ENCODE measurements around the gene DMBT1. TPM values are rescaled to one million over a fixed set of nuclear protein-coding genes. Genes with fewer than 3 reads are reported as not detected.

DMBT1 gene
- total RNA-seq, 2 experiments from 2014 or later, result not detected

DNA sequence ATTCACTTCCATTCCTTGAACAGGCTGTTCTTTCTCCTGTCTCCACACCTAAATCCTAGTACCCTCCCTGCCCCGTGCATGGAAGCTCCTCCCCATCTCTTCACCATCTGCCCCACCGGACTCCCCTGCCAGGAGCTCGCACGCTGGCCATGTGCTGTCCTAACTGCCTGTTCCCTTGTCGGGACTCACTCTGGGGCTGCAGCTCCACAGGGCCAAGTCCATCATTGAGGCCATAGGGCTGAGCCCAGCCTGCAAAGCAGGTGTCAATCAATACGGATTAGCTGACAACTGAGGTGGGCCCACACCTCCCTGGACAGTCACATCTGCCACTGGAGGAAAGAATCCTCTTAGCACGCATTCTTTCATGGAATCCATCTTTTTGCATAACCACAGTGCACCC lies 41.4 kb upstream of the DMBT1 start:
- TF ChIP-seq, protein P1, sequence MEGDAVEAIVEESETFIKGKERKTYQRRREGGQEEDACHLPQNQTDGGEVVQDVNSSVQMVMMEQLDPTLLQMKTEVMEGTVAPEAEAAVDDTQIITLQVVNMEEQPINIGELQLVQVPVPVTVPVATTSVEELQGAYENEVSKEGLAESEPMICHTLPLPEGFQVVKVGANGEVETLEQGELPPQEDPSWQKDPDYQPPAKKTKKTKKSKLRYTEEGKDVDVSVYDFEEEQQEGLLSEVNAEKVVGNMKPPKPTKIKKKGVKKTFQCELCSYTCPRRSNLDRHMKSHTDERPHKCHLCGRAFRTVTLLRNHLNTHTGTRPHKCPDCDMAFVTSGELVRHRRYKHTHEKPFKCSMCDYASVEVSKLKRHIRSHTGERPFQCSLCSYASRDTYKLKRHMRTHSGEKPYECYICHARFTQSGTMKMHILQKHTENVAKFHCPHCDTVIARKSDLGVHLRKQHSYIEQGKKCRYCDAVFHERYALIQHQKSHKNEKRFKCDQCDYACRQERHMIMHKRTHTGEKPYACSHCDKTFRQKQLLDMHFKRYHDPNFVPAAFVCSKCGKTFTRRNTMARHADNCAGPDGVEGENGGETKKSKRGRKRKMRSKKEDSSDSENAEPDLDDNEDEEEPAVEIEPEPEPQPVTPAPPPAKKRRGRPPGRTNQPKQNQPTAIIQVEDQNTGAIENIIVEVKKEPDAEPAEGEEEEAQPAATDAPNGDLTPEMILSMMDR (IDR thresholded peaks at IDR 0.05), result no peak
- H3K4me1 Mint-ChIP-seq (ENCODE audit: low read depth), result peaks cover 28% of the 10 kb centered on the region
- no peaks in the 10 kb centered on the region for H3K36me3 Mint-ChIP-seq (ENCODE audit: low read depth)
- ChIA-PET CTCF (no interaction called here), POLR2A (no interaction called here)
- Histone ChIP-seq H3K27ac (ENCODE audit: low read depth in 1 of 2, low read length in 2 of 2) (no peak overlapping the region), H3K4me3 (ENCODE audit: low read length) (no peak overlapping the region), H3K9me3 (ENCODE audit: control insufficient read depth in 1 of 2, insufficient read depth in 1 of 2, low read length in 2 of 2) (no peaks in the 10 kb centered on the region), H3K36me3 (ENCODE audit: insufficient read depth, low read length) (no peaks in the 10 kb centered on the region), H3K4me1 (ENCODE audit: insufficient read depth, low read length) (peaks cover 34% of the 10 kb centered on the region), H3K27me3 (ENCODE audit: control insufficient read depth in 1 of 2, insufficient read depth in 2 of 2, low read length in 2 of 2) (no peaks in the 10 kb centered on the region)
- no peak overlapping the region for H3K27ac Mint-ChIP-seq
- no peaks in the 10 kb centered on the region for H3K9me3 Mint-ChIP-seq
- no peaks in the 10 kb centered on the region for H3K27me3 Mint-ChIP-seq
- no peak overlapping the region for H3K4me3 Mint-ChIP-seq
- no peak for DNase-seq
- no peak for ATAC-seq (ENCODE audit: poor library complexity)
- intact Hi-C loops (cut with DNase I, micrococcal nuclease), result no loop called here

- H3K27ac Mint-ChIP-seq, result no peak overlapping the region
- no peaks in the 10 kb centered on the region for H3K9me3 Mint-ChIP-seq
- H3K27me3 ChIP-seq (ENCODE audit: control insufficient read depth in 1 of 2, insufficient read depth in 2 of 2, low read length in 2 of 2), result no peaks in the 10 kb centered on the region
- peaks cover 21% of the 10 kb centered on the region for H3K4me1 Mint-ChIP-seq (ENCODE audit: low read depth)
- intact Hi-C loops (cut with DNase I, micrococcal nuclease), result no loop called here
- H3K27ac ChIP-seq (ENCODE audit: low read depth in 1 of 2, low read length in 2 of 2), result no peak overlapping the region
- POLR2A ChIA-PET, result no interaction called here
- no peak overlapping the region for H3K4me3 Mint-ChIP-seq
- no peak overlapping the region for H3K4me3 ChIP-seq (ENCODE audit: low read length)
- H3K4me1 ChIP-seq (ENCODE audit: insufficient read depth, low read length), result peaks cover 27% of the 10 kb centered on the region
- CTCF ChIA-PET, result no interaction called here
- TF ChIP-seq, protein P1 (IDR thresholded peaks at IDR 0.05), result no peak
- no peaks in the 10 kb centered on the region for H3K9me3 ChIP-seq (ENCODE audit: control insufficient read depth in 1 of 2, insufficient read depth in 1 of 2, low read length in 2 of 2)
- no peaks in the 10 kb centered on the region for H3K36me3 Mint-ChIP-seq (ENCODE audit: low read depth)
- H3K27me3 Mint-ChIP-seq, result no peaks in the 10 kb centered on the region
- H3K36me3 ChIP-seq (ENCODE audit: insufficient read depth, low read length), result no peaks in the 10 kb centered on the region
- ATAC-seq (ENCODE audit: poor library complexity) (no peak), DNase-seq (no peak)
These were observed 40.7 kb upstream of the DMBT1 start for GRCh38 chr10:122519873-122520272.

DNA sequence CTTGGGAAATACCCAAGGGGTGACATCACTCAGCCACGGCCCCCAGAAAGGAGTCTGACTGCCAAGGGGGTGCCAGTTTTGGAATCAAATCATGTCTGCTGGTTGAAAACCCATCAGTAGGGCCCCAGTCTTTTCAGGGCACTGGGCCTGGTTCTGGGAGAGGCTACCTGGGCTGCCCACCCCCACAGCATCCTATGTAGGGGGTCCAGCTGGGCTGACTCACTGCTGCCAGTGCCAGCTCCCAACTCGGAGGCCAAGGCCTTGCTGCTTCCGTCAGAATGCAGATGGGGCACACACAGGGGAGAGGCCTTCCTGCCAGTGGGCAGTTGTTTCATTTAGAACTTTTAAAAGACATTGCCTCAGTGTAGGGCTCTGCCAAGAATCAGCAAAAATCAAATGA lies 39.5 kb upstream of the DMBT1 start:
- TF ChIP-seq, protein P1 (IDR thresholded peaks at IDR 0.05), result no peak
- CTCF ChIA-PET, result no interaction called here
- intact Hi-C loops (cut with DNase I, micrococcal nuclease), result no loop called here
- H3K4me1 ChIP-seq (ENCODE audit: insufficient read depth, low read length), result peaks cover 18% of the 10 kb centered on the region
- H3K9me3 ChIP-seq (ENCODE audit: control insufficient read depth in 1 of 2, insufficient read depth in 1 of 2, low read length in 2 of 2), result no peaks in the 10 kb centered on the region
- no peak for ATAC-seq (ENCODE audit: poor library complexity)
- Mint-ChIP-seq H3K27me3 (no peaks in the 10 kb centered on the region), H3K4me1 (ENCODE audit: low read depth) (peaks cover 9% of the 10 kb centered on the region), H3K27ac (no peak overlapping the region), H3K9me3 (no peaks in the 10 kb centered on the region), H3K4me3 (no peak overlapping the region), H3K36me3 (ENCODE audit: low read depth) (no peaks in the 10 kb centered on the region)
- no peaks in the 10 kb centered on the region for H3K27me3 ChIP-seq (ENCODE audit: control insufficient read depth in 1 of 2, insufficient read depth in 2 of 2, low read length in 2 of 2)
- DNase-seq, result no peak
- POLR2A ChIA-PET, result no interaction called here
- no peaks in the 10 kb centered on the region for H3K36me3 ChIP-seq (ENCODE audit: insufficient read depth, low read length)
- H3K4me3 ChIP-seq (ENCODE audit: low read length), result no peak overlapping the region
- no peak overlapping the region for H3K27ac ChIP-seq (ENCODE audit: low read depth in 1 of 2, low read length in 2 of 2)

Data from CD4-positive, alpha-beta T cell (primary cell).